IMR-90 (cell line): ENCODE measurements around the gene CAMTA1.

Source experiments
- BHLHE40 ChIP-seq: fragments of 150-350 bp; IDR thresholded peaks from 2 replicates; pipeline ENCODE4 v1.6.1; 2016; ENCODE audit warnings: mild to moderate bottlenecking, low read depth, low read length
- CEBPB ChIP-seq: IDR thresholded peaks from 2 replicates; pipeline ENCODE4 v1.6.1; 2012; ENCODE audit warnings: low read depth, low read length, improper control_type of control experiment
- CTCF ChIP-seq: conservative IDR thresholded peaks from 2 replicates; pipeline ENCODE4 v1.5.1; 2012; ENCODE audit warnings: mild to moderate bottlenecking, low read depth, low read length, improper control_type of control experiment
- ELK1 ChIP-seq: fragments of 150-350 bp; IDR thresholded peaks from 2 replicates; pipeline ENCODE4 v1.6.1; 2016; ENCODE audit warnings: low read depth, mild to moderate bottlenecking, low read length, moderate library complexity, borderline replicate concordance
- MAZ ChIP-seq: IDR thresholded peaks from 2 replicates; pipeline ENCODE4 v1.6.1; 2012; ENCODE audit warnings: low read depth, mild to moderate bottlenecking, low read length, improper control_type of control experiment, moderate library complexity, borderline replicate concordance
- POLR2A ChIP-seq: IDR thresholded peaks from 2 replicates; pipeline ENCODE4 v1.6.1; 2012; ENCODE audit warnings: mild to moderate bottlenecking, low read depth, low read length
- RAD21 ChIP-seq: IDR thresholded peaks from 2 replicates; pipeline ENCODE4 v1.6.1; 2012; ENCODE audit warnings: low read length, improper control_type of control experiment
- RFX5 ChIP-seq: IDR thresholded peaks from 2 replicates; pipeline ENCODE4 v1.8.0; 2012; ENCODE audit warnings: low read depth, mild to moderate bottlenecking, low read length, moderate library complexity
- SMC3 ChIP-seq: fragments of 150-350 bp; IDR thresholded peaks from 2 replicates; pipeline ENCODE4 v1.6.1; 2016; ENCODE audit warnings: low read depth, mild to moderate bottlenecking, antibody characterized with exemption, low read length, moderate library complexity
- TF ChIP-seq, protein P1 (sequence below): fragments of 150-350 bp; IDR thresholded peaks from 2 replicates; pipeline ENCODE4 v1.6.1; 2017; ENCODE audit warnings: mild to moderate bottlenecking, antibody characterized with exemption, low read length, low read depth

GRCh38 chr1:7525338-7526063 lies 740.2 kb downstream of the CAMTA1 start:
- no peak for TF ChIP-seq CEBPB
- no peak for TF ChIP-seq CTCF
- TF ChIP-seq, protein P1, sequence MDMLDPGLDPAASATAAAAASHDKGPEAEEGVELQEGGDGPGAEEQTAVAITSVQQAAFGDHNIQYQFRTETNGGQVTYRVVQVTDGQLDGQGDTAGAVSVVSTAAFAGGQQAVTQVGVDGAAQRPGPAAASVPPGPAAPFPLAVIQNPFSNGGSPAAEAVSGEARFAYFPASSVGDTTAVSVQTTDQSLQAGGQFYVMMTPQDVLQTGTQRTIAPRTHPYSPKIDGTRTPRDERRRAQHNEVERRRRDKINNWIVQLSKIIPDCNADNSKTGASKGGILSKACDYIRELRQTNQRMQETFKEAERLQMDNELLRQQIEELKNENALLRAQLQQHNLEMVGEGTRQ: no peak
- no peak for TF ChIP-seq RFX5
- no peak for TF ChIP-seq BHLHE40
- TF ChIP-seq POLR2A: no peak
- no peak for TF ChIP-seq SMC3
- no peak for TF ChIP-seq ELK1
- no peak for TF ChIP-seq RAD21
- TF ChIP-seq MAZ: no peak
